Kidney (tissue), 14 donors: Measurements from ENCODE around the gene TNNI3K. TPM values are rescaled to one million over a fixed set of nuclear protein-coding genes. Genes with fewer than 3 reads are reported as not detected.
"Not testable (repeated sequence)": the region's sequence is repeated elsewhere in the genome, so short reads cannot be mapped to it uniquely, and the experiment has no call there.

Experiments used
- DNase-seq, 5 donors: peaks; one replicate each; pipeline ENCODE4 v3.0.0-alpha.2; 2013 to 2020
- FAIRE-seq: peaks from 2 replicates; lab custom pipeline; 2012; peaks lifted over from hg19 to GRCh38; lab: Jason Lieb, UNC
- H3K27ac ChIP-seq, 2 donors: one replicate each; pipeline ENCODE4 v1.7.0; 2013; ENCODE audit warnings: low read depth in 2 of 2, low read length in 2 of 2, inconsistent platforms in 1 of 2
- H3K27me3 ChIP-seq: one replicate; pipeline ENCODE4 v1.7.1; 2013; ENCODE audit warnings: low read length, inconsistent platforms; ENCODE audit not compliant: control insufficient read depth, insufficient read depth
- H3K36me3 ChIP-seq, 3 donors: one replicate each; pipeline versions ENCODE4 v1.7.0 to v1.7.1; 2013; ENCODE audit warnings: low read length in 3 of 3, control low read depth in 1 of 3, inconsistent platforms in 1 of 3; ENCODE audit not compliant: insufficient read depth in 3 of 3, control insufficient read depth in 2 of 3
- H3K4me1 ChIP-seq, 3 donors: one replicate each; pipeline versions ENCODE4 v1.7.0 to v1.7.1; 2013; ENCODE audit warnings: low read length in 3 of 3, inconsistent platforms in 1 of 3, low read depth in 1 of 3; ENCODE audit not compliant: control insufficient read depth in 2 of 3, insufficient read depth in 2 of 3
- H3K4me3 ChIP-seq, 3 donors: one replicate each; pipeline versions ENCODE4 v1.7.0 to v1.8.1; 2013; ENCODE audit warnings: low read length in 3 of 3, control low read depth in 1 of 3, inconsistent platforms in 1 of 3
- H3K9ac ChIP-seq, 3 donors: one replicate each; pipeline versions ENCODE4 v1.7.0 to v1.7.1; 2013; ENCODE audit warnings: low read length in 3 of 3, control low read depth in 1 of 3, inconsistent platforms in 1 of 3
- H3K9me3 ChIP-seq, 3 donors: one replicate each; pipeline versions ENCODE4 v1.7.0 to v1.7.1; 2013; ENCODE audit warnings: low read length in 3 of 3, control low read depth in 1 of 3, inconsistent platforms in 1 of 3; ENCODE audit not compliant: control insufficient read depth in 2 of 3, insufficient read depth in 1 of 3
- intact Hi-C: fragments of 100-400 bp; cut with DNase I; formaldehyde crosslinking; loops from one replicate; pipeline ENCODE4 v1.11.1; 2022
- polyA plus RNA-seq: library from polyadenylated mRNA; stranded (reverse); fragments of 350-450 nt; fragmentation: Illumina TruSeq; extraction: RNeasy Lipid Tissue Mini Kit (QIAGEN cat#74804); gene quantifications from one replicate; pipeline ENCODE4 v1.2.3, GENCODE V29; 2014; ENCODE audit warnings: low read depth, low replicate concordance; ENCODE audit not compliant: insufficient read depth
- total RNA-seq: library from RNA; stranded (reverse); fragmentation: NEBNext Ultra II Directional; extraction: Animal tissue kit (Norgen Biotek cat#: 25700); gene quantifications from one replicate; pipeline ENCODE4 v1.2.1, GENCODE V29; 2021
- TF ChIP-seq, protein P1 (sequence below): IDR thresholded peaks from 3 replicates; pipeline ENCODE4 v1.5.1; 2012; ENCODE audit warnings: mild to moderate bottlenecking, moderate library complexity, borderline replicate concordance; ENCODE audit not compliant: insufficient read depth; ENCODE audit errors: extremely low read depth
- donor health status: control.
- donor health status: control.
- donor health status: control.
- donor health status: control.
- donor health status: control.
- donor health status: DM: yes; HTN: yes; CAD: no.
- donor health status: Normal renal cell carcinoma (clear cell type).

TNNI3K gene
- total and polyA plus RNA-seq, 2 donors from 2014 or later = 1.4 to 2.2 TPM

DNA sequence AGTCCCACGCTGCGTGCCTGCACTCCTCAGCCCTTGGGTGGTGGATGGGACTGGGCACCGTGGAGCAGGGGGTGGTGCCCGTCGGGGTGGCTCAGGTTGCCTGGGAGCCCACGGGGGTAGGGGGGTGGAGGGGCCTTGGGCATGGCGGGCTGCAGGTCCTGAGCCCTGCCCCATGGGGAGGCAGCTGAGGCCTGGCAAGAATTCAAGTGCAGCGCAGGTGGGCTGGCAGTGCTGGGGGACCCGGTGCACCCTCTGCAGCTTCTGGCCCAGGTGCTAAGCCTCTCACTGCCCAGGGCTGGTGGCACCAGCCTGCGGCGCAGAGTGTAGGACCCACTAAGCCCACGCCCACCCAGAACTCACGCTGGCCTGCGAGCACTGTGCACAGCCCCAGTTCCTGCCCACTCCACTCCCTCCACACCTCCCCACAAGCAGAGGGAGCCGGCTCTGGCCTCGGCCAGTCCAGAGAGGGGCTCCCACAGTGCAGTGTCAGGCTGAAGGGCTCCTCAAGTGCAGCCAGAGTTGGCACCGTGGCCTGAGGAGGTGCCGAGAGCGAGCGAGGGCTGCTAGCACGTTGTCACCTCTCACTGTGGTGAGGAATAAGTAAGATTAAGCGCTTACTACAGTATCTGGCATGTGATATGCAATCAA lies 12.8 kb downstream of the TNNI3K start:
- intact Hi-C loops = no loop called here
- TF ChIP-seq, protein P1, sequence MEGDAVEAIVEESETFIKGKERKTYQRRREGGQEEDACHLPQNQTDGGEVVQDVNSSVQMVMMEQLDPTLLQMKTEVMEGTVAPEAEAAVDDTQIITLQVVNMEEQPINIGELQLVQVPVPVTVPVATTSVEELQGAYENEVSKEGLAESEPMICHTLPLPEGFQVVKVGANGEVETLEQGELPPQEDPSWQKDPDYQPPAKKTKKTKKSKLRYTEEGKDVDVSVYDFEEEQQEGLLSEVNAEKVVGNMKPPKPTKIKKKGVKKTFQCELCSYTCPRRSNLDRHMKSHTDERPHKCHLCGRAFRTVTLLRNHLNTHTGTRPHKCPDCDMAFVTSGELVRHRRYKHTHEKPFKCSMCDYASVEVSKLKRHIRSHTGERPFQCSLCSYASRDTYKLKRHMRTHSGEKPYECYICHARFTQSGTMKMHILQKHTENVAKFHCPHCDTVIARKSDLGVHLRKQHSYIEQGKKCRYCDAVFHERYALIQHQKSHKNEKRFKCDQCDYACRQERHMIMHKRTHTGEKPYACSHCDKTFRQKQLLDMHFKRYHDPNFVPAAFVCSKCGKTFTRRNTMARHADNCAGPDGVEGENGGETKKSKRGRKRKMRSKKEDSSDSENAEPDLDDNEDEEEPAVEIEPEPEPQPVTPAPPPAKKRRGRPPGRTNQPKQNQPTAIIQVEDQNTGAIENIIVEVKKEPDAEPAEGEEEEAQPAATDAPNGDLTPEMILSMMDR = no peak
- H3K27ac ChIP-seq = no peak overlapping the region
- H3K4me1 ChIP-seq = no peaks in the 10 kb centered on the region
- no peak overlapping the region for H3K4me3 ChIP-seq
- no peaks in the 10 kb centered on the region for H3K27me3 ChIP-seq
- H3K9me3 ChIP-seq = no peaks in the 10 kb centered on the region
- no peaks in the 10 kb centered on the region for H3K36me3 ChIP-seq
- no peak overlapping the region for H3K9ac ChIP-seq
- no peak for FAIRE-seq
- peak in 1 of 5 donors; percentile 65 for DNase-seq

DNA sequence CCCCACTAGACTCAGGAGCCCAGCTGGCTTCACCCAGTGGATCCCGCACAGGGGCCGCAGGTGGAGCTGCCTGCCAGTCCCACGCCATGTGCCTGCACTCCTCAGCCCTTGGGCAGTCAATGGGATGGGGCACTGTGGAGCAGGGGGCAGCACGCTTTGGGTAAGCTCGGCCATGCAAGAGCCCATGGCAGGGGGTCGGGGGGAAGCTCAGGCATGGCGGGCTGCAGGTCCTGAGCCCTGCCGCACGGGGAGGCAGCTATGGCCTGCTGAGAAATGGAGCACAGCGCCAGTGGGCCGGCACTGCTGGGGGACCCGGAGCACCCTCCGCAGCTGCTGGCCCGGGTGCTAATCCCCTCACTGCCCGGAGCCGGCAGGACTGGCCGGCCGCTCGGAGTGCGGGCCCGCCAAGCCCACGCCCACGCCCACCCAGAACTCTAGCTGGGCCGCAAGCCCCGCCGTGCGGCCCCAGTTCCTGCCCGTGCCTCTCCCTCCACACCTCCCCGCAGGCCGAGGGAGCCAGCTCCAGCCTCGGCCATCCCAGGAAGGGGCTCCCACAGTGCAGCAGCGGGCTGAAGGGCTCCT lies 18.1 kb downstream of the TNNI3K start:
- H3K4me1 ChIP-seq, FAIRE-seq, H3K36me3 ChIP-seq, H3K9ac ChIP-seq, H3K27me3 ChIP-seq, H3K4me3 ChIP-seq, H3K9me3 ChIP-seq, intact Hi-C loops, H3K27ac ChIP-seq: not testable (repeated sequence)
- peak in 1 of 5 donors; percentile 50 for DNase-seq

DNA sequence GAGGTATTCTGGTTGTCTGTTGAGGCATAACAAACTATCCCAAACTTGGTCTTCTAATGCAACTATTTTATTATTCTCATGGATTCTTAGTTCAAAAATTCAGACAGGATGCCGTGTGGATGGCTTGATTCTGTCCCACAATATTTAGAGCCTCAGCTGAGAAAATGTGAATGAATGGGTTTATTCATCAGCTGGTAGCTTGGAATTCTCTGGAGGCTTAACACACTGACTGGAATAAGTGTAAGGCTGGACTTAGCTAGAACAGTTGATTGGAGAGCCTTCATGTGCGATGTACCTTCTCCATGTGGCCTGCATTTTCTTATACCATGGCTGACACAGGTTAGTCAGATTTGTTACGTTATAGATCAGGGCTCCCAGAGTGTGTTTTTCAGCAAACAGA lies 30.8 kb downstream of the TNNI3K start:
- Histone ChIP-seq H3K27me3 (no peaks in the 10 kb centered on the region), H3K9me3 (no peaks in the 10 kb centered on the region), H3K9ac (no peak overlapping the region), H3K4me1 (no peaks in the 10 kb centered on the region), H3K36me3 (no peaks in the 10 kb centered on the region), H3K4me3 (no peak overlapping the region), H3K27ac (no peak overlapping the region)
- DNase-seq (no peak), FAIRE-seq (no peak)
- intact Hi-C loops = no loop called here
- TF ChIP-seq, protein P1 = no peak

DNA sequence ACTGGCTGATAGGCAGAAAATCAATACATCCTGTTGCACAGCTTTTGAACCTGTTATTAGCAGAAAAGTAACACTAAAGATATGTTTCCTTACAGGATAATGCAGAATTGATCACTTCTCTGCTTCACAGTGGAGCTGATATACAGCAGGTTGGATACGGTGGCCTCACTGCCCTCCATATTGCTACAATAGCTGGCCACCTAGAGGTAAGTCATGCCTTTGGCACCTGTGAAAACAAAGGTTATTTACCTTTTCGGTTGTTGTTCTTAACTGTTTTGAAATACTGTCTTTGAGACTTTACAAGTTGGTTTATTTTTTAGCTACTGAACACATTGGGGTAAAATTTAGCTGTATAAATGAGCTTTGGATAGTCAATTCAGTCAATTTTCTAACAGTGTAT lies 36.3 kb downstream of the TNNI3K start:
- TF ChIP-seq, protein P1 = no peak
- no peak for FAIRE-seq

More for the DNA sequence above, 36.3 kb downstream of the TNNI3K start:
- Histone ChIP-seq H3K27me3 (no peaks in the 10 kb centered on the region), H3K9ac (no peak overlapping the region), H3K36me3 (no peaks in the 10 kb centered on the region), H3K27ac (no peak overlapping the region), H3K4me3 (no peak overlapping the region), H3K9me3 (no peaks in the 10 kb centered on the region), H3K4me1 (no peaks in the 10 kb centered on the region)
- no peak for DNase-seq
- intact Hi-C loops = no loop called here
